D341Med (cell line): ENCODE data around the gene XXYLT1.
"Not testable (repeated sequence)": the region's sequence is repeated elsewhere in the genome, so short reads cannot be mapped to it uniquely, and the experiment has no call there.

Experiments
- DNase-seq: peaks from one replicate; pipeline ENCODE4 v3.0.0; 2012; ENCODE audit warnings: low spot score

The XXYLT1 gene

DNA sequence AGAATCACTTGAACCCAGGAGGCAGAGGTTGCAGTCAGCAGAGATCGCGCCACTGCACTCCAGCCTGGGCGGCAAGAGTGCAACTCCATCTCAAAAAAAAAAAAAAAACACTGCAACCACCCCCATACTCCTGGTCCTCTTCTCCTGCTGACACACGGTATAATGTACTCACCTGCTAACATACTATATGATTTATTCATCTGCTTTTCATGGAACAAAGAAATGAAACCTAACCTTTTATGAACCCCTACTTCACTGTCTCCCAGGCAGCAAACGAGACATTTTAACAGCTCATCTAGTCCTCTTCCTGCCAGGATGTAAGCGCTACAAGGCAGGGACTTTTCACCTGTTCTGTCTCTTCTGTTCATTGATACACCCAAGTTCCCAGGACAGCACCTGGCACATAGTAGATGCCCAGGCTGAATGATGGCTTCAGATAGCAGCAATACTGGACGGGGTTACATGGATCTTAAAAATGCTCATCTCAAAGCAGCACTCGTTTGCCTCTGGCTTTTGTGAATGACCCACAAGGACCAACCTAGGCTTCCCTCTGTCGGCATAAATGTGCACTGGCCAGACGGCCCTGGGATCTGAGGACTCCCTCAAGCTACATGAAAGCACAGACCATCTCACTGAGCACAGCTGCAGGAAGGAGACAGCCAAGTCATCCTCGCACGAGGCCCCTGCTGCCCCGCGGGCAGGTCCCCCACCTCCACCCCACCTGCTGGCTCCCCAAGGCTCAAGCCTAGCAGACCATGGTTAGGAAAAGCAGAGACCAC, 20.3 kb downstream of the XXYLT1 start:
- DNase-seq = no peak

DNA sequence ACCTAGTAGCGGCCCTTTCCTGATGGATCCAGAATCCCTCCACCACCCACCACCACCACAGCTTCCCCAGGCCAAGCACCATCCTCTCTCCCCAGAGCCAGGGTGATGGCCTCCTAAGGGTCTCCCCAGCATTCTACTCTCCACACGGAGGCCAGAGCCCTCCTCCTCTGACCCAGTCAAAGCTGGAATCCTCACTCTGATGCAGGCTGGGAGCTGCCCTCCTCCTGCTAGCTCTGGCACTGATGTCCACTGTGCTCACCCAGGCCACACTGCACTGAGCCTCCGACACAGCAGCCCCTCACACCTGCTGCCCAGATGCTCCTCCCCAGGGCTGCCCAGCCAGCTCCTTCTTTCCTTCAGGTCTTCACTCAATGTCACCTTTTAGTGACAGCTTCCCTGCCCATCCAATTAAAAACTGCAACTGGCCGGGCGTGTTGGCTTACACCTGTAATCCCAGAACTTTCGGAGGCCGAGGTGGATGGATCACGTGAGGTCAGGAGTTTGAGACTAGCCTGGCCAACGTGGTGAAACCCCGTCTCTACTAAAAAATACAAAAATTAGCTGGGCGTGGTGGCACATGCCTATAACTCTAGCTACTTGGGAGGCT, 21.0 kb downstream of the XXYLT1 start:
- no peak for DNase-seq

DNA sequence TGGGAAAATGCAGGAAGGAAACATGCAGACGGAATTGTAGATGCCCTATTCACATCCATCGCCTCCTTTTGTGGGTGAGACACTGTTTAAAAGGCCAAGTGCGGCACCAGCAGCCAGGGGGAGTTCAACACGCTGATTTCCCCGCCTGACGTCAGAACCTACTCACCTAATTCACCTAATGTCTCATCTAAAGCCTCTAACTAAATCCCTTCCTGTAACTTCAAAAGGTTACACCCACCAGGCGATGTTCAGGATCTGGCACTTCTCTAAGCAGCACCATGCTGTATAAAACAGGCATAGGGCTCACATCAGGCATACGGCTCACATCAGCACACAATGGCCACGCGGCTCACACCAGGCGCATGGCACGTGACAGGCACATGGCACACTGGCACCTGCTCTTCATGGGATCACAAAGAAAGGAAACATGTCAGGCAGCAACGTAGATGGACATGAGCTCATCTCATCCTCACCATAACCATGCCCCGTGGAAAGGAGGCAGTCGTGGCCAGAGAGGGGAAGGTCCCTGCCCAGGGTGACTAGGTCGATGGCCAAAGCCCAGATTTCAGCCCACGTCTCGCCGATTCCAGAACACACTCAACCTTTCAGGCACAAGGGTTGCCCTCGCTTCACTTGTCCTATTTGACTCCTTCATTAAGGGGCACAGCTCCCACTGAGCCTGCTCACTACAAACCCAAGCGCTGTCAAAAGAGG, 21.7 kb downstream of the XXYLT1 start:
- peak; percentile 5 for DNase-seq

DNA sequence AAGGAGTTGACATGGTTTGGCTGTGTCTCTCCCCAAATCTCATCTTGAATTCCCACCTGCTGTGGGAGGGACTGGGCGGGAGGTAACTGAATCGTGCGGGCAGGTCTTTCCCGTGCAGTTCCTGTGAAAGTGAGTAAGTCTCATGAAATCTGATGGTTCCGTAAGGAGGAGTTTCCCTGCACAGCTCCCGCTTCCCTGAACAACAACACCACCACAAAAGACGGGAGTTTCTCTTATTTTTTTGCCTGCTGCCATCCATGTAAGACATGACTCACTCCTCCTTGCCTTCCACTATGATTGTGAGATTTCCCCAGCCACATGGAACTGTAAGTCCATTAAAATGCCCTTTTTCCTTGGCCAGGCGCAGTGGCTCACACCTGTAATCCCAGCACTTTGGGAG, 22.7 kb downstream of the XXYLT1 start:
- DNase-seq = no peak

DNA sequence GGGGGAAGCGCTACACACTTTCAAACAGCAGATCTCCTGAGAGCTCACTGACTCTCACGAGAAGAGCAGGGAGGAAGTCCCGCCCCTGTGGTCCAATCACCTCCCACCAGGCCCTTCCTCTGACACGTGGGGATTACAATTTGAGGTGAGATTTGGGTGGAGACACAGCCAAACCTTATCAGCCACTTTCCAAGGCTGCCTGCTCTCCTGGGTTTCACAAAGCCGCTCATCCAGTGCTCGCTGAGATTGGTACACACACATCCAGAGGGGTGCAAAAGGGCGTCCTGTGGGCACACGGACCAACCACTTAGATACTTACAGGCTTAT, 23.1 kb downstream of the XXYLT1 start:
- DNase-seq = no peak

DNA sequence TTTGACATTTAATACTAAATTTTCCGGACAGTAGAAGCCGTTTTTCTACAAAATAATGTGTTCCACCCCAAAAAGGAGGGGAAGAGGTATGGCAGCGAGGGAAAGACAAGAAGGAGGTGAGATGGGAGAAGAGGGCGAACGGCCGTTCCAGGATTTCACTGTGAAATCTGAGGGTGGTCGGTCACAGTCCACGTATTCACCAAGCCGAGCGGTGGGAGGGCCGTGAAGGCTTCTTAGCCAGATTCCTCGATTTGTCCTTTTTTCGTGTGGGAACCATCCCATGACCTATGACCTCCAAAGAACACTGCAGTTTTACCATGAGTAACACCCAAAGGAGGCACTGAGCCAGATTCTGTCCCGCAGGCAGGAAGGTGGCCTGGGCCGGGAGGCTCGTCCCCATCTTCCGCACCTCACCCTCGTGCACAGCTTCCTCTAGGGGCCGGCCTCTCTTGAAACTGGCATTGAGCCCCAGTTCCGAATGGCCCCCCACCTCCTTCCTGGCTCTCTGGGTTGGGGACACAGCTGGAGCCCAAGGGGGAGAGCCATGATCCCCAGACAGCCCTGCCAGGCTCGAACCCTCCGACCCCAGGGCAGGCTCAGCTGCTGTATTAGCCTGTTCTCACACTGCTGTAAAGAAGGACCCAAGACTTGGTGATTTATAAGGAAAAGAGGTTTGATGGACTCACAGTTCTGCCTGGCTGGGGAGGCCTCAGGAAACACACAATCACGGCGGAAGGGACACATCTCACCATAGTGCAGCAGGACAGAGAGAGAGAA, 23.7 kb downstream of the XXYLT1 start:
- DNase-seq = no peak

DNA sequence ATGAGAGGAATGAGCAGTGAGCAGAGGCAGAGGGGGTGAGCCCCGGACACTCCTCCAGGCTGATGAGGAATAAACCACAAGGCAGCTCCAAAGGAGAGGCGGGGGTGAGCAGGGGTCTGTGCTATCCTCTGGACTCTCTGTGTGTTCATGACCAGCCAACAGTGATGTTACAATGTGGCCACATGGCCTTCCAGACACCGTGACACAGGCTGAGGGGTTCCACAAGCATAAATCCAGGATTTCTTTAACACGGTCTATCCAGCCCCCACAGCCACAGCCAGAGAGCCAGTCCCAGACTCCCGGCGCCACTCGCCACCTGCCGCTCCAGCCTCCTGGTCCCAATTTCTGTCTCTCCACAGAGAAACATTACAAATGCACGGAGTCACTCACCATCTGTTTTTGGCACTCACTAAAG, 24.4 kb downstream of the XXYLT1 start:
- peak; percentile 85 for DNase-seq

DNA sequence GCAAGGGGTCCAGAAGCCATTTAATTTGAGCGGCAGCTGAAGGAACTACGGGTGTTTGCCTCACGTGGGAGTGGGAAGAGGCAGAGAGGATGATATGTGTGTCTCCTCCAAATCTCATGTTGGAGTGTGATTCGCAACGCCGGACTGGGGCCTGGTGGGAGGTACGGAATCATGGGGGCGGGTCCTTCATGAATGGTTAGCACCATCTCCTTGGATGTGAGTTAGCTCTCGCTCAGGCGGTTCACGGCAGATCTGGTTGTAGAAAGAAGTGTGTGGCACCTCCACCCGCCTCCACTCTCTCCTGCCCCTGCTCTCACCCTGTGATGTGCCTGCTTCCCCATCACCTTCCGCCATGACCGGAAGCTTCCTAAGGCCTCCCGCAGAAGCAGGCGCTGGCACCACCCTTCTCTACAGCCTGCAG, 25.4 kb downstream of the XXYLT1 start:
- no peak for DNase-seq

DNA sequence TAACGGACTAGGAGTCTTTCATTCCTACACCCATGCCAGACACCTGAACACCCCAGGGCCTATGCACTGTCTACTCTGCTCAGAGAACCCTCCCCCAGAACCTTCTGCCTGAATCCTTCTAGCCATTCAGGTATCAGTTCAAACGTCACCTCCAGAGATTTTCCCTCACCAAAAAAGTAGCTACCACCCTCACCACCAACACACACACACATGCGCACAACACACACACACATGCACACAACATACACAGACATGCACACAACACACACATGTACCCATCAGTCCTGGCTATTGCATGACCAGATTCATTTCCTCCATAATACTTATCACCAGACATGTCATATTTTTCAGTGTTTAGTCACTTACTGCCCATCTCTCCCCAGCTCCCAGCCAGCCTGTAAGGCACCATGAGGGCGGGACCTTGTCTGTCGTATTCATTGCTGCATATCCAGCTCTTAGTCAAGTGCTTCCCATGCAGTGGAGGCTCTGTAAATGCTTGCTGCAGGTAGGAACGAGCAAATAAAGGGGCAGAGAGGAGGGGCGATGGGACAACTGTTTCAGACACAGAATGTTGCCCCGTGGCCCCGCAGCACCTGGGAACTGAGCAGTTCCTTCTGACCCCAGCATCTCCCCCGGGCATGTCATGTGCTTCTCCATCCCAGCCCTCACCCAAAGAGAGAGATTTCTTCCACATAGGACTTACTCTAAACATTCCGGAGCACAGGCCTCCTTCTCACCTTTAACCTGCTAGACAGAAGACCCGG, 29.2 kb downstream of the XXYLT1 start:
- DNase-seq = peak; percentile 9

DNA sequence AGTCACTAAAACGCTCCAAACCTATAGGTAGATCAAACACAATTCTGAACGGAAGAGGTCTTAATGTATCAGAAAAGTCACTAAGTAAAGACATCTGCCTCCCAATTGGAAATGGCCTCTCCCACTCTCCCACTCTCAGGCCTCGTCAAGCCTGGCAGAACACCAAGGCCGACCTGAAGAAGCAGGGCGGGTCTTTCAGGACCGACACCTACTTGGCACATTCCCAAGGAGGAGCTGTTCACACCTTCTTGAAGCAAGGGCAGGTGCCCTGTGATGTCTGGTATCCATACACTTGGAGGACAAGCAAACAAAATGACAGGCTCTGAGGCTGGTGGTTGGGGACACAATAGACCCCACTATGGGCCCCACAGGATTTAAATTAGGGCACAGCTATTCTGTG, 30.0 kb downstream of the XXYLT1 start:
- peak; percentile 18 for DNase-seq

DNA sequence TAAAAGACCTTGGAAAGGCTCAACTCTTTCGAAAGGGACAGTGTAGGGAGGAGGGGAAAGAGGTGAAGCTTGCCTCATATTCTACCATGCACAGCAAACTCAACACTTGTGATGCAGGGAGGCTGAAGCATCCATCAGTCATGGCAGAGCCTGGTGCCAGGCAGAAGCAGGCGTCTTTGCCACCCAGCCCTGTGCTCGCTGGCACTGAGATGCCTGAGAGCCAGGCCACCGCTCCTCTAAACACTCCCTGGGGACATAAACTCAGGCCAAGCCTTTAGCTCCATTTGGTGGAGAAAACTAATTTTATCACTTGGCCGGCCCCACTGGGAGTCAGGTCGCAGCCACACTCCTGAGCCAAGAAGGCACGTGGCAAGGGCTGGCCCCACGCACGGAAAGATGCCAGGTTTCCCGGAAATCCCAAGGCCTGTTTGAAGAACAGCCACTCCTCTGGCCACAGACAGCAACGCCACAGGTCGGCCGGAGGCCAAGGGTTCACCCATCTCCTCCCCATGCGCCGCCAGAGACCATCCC, 30.7 kb downstream of the XXYLT1 start:
- peak; percentile 26 for DNase-seq

DNA sequence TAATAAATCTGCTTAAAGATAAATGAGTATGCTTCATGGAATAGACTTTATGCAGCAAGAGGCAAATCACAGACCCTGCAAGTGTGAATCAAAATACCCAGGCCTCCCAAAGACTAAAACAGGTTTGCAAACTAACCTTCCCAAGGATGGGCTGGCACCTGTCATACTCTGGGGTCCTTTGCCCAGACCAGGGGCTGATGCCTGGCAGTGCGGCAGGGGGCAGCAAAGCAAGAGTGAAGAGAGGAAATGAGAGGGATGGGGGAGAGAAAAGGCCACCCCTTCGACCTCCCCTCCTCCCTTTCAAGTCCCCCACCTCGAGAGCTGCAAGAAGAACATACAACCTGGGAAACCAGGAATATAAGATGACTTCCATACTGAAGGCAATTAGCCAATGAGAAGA, 31.8 kb downstream of the XXYLT1 start:
- DNase-seq = peak; percentile 12

DNA sequence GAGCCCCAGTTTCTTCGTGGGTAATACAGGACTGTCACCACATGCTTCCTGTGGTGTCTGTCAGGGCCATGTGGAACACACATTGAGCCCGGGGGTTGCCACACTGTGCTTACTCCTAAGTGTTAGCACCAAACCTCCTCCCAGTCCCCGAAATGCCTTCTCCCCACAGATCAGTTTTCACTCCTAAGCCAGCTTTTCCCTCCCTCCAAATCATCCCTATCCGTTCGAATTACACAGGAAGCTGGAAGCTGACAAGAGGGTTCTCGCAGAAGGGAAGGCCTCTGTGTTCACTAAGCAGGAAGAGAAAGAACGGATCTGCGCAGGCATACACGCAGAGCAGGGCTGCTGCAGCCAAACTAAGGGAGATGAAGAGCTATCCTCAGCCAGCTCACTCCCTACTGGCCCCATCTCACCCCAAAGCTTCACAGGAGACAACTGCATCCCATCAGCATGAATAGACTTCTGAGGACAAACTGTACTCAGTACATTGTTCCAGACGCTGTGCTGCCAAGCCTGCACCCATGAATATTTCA, 32.3 kb downstream of the XXYLT1 start:
- peak; percentile 21 for DNase-seq

DNA sequence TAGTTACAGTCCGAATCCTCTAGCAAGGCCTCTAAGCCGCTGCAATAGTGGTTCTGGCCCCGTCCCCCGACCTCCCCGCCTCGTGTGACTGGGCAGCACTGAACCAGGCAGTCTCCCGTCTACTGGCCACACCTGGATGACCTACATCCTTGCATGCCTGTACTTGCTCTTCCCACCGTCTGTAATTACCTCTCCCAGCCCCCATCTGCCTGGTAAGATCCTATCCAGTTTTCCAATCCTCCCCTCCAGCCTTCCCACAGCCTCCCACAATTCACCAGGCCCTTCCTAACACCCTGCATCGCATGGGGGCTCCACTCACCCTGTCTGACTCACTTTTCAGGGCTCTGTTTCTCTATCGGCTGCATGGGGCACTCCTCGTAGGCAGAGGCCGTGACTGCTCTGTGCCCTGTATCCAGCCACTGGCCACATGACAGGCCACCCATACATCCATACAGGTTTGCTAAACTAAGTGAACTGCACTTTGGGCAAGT, 32.8 kb downstream of the XXYLT1 start:
- DNase-seq = peak; percentile 14

DNA sequence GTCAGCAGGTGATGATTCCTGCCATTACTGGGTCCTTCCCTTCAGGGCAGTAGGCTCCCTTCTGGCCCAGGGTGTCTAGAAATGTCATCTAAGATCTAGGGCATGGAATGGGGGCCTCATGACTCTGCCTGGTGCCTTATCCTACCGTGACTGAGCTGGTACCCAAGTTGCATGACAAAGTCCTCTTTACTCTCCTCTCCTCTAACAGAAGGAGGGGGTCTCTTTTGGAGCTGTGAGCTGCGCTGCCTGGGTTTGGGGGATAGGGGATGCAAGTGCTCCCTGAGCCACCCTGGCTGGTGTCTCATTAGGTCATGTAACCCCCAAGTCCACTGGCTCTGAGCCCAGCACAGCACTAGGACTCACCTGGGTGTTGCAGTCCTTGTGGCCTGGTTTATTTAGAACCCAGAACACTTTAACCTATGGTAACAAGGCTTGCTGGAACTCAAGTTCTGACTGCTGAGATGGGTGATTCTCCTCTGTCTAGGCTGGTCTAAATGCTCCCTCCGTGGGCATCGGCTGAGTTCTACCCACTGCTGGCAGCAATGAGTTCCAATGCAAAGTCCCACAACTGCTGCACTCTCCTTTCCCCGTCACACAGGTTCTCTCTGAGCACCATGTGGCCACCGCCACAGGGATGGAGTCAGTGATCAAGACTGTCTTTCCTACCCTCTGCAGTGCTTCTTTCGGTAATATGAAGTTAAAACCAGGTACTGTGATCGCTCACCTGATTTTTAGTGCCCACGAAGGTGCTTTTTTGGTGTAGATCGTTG, 34.0 kb downstream of the XXYLT1 start:
- DNase-seq = peak; percentile 5

DNA sequence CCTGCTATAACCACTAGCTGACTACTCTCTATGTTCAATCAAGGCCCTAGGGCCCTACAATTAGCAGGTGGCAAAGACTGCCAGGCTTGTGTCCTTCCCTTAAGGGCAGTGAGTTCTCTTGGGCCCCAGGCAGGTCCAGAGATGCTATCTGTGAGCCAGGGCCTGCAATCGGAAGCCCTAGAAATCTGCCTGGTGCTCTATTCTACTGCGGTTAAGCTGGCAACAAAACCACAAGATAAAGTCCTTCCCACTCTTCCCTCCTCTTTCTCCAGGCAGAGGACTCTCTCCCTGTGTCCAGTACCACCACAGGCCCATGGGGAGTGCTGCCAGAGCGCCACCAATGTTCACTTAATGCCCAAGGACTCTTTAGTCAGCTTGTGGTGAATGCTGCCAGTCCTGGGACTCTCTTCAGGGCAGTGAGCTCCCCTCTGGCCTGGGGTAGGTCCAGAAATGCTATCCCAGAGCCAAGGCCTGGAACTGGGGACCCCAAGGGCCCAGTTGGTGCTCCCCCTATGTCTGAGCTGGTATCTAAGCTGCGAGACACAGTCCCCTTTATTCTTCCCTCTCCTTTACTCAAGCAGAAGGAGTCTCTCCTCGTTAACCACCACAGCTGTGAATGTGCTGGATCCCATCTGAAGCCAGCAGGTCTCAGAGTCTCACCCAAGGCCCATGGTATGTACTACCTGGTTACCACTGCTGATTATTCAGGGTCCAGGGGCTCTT, 34.7 kb downstream of the XXYLT1 start:
- DNase-seq = peak; percentile 1

DNA sequence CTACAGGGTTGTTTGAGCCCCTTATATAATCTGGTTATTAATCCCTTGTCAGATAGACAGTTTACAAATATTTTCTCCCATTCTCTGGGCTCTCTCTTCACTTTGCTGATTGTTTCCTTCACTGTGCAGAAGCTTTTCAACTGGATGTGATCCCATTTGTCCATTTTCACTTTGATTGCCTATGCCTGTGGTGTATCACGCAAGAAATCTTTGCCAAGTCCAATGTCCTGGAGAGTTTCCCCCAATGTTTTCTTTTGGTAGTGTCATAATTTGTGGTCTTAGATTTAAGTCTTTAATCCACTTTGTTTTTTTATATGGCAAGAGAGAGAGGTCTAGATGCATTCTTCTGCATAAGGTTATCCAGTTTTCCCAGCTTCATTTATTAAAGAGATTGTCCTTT, 40.7 kb downstream of the XXYLT1 start:
- no peak for DNase-seq

DNA sequence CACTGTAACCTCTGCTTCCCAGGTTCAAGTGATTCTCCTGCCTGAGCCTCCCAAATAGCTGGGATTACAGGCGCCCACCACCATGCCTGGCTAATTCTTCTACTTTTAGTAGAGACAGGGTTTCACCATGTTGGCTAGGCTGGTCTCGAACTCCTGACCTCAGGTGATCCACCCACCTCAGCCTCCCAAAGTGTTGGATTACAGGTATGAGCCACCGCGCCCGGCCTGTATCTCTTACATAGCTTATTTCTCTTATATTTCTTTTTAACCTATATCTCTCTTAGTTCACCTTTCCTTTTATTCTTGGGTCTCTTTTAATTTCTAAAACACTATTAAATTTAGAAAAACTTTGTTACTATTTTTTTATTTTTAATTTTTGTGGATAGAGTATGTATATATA, 42.1 kb downstream of the XXYLT1 start:
- DNase-seq = not testable (repeated sequence)

DNA sequence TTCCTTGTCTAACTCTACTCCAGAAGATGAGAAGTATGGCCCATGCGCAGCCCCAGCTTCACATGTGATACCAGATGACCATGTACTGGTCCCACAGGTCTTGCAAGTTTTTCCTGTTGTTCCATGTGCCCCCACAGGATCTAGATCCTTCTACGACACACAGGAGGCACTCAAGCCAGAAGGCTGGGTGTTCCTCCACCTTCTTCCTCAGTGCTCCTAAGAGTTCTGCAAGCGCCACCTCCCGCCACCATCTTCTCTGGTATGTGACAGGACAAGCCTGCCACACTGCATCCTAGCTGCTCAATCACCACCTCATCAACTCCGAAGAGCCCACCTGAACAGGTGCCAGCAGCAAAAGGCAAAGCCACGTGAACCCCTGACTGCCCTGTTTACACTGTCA, 43.1 kb downstream of the XXYLT1 start:
- peak; percentile 11 for DNase-seq
